ENCODE measurements around the gene ZNF3.
A peak's percentile ranks its signal among the peaks of the same experiment; 100 is the strongest.

GRCh38 chr7:100093054-100093453 is 11.5 kb upstream of the ZNF3 start:
- no peak for TF ChIP-seq L3MBTL2 (conservative IDR thresholded peaks at IDR 0.05)
- TF ChIP-seq SP1 (IDR thresholded peaks at IDR 0.05): no peak
- no peak for TF ChIP-seq BHLHE40 (IDR thresholded peaks at IDR 0.05; ENCODE audit: borderline replicate concordance)
- TF ChIP-seq FOXK2 (IDR thresholded peaks at IDR 0.05): no peak
- no peak for TF ChIP-seq SUZ12 (IDR thresholded peaks at IDR 0.05)
- no peak for TF ChIP-seq HDGF (IDR thresholded peaks at IDR 0.05; ENCODE audit: borderline replicate concordance)
- TF ChIP-seq TARDBP (IDR thresholded peaks at IDR 0.05): no peak
- peak; percentile 23; the same call in 1 of the 2 replicates for TF ChIP-seq ELF4 (IDR thresholded peaks at IDR 0.05)
- TF ChIP-seq PKNOX1 (IDR thresholded peaks at IDR 0.05): no peak
- no peak for TF ChIP-seq FOXM1 (IDR thresholded peaks at IDR 0.05; ENCODE audit: borderline replicate concordance)
